ENCODE measurements around the gene BCL2L2.
A peak's percentile ranks its signal among the peaks of the same experiment; 100 is the strongest.

- TF ChIP-seq CTCF (conservative IDR thresholded peaks at IDR 0.05) (0 out of 2 replicates have a peak, but pooled peaks have one; percentile 10), EZH2 (IDR thresholded peaks at IDR 0.05; ENCODE audit: low read depth) (no peak)
Observed at GRCh38 chr14:23299986-23300686, 6.5 kb upstream of the BCL2L2 start.

All from PC-9 (cell line).